HEK293 (cell line): Measurements from ENCODE around the gene SPATA6L.

Source experiments
- ZBTB1 ChIP-seq: fragments of 450-650 bp; formaldehyde crosslinking; IDR thresholded peaks from 2 replicates; pipeline ENCODE4 v1.5.1; 2016; ENCODE audit warnings: missing biosample characterization, missing genetic modification characterization
- ZNF10 ChIP-seq: fragments of 450-650 bp; formaldehyde crosslinking; IDR thresholded peaks from 2 replicates; pipeline ENCODE4 v1.5.1; 2017; ENCODE audit warnings: missing biosample characterization, missing genetic modification characterization
- ZNF214 ChIP-seq: fragments of 450-650 bp; formaldehyde crosslinking; IDR thresholded peaks from 2 replicates; pipeline ENCODE4 v1.5.1; 2017; ENCODE audit warnings: missing biosample characterization, mild to moderate bottlenecking, missing genetic modification characterization, borderline replicate concordance
- TF ChIP-seq, protein P1 (sequence below): fragments of 450-650 bp; formaldehyde crosslinking; IDR thresholded peaks from 2 replicates; pipeline ENCODE4 v1.5.1; 2016; ENCODE audit warnings: missing biosample characterization, missing genetic modification characterization
- TF ChIP-seq, protein P2 (sequence below): sonication (generic); formaldehyde crosslinking; IDR thresholded peaks from 2 replicates; pipeline ENCODE4 v1.8.1; 2022; ENCODE audit warnings: mild to moderate bottlenecking, moderate library complexity, missing genetic modification reagents

DNA sequence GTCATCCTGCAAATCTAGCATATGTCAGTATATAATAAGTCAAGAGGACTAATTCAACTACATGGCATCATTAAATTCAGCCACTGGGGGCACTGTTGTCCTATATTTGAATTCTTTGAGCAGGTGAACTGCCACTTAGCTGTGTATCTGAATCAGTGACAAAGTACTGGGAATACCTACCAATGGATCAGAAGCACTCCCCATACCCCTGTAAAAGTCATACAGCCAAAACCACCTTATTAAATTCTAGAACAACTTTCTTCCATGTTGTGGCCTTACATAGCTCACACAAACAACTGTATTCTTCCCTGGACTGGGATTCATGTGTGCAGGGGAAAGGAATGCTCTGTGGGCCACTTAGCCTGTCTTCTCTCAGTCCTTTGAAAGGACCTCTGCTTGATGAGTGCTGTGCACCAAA is 61.6 kb downstream of the SPATA6L start:
- no peak for TF ChIP-seq ZBTB1 (tag by site-specific recombination)
- no peak for TF ChIP-seq ZNF214
- TF ChIP-seq, protein P1, sequence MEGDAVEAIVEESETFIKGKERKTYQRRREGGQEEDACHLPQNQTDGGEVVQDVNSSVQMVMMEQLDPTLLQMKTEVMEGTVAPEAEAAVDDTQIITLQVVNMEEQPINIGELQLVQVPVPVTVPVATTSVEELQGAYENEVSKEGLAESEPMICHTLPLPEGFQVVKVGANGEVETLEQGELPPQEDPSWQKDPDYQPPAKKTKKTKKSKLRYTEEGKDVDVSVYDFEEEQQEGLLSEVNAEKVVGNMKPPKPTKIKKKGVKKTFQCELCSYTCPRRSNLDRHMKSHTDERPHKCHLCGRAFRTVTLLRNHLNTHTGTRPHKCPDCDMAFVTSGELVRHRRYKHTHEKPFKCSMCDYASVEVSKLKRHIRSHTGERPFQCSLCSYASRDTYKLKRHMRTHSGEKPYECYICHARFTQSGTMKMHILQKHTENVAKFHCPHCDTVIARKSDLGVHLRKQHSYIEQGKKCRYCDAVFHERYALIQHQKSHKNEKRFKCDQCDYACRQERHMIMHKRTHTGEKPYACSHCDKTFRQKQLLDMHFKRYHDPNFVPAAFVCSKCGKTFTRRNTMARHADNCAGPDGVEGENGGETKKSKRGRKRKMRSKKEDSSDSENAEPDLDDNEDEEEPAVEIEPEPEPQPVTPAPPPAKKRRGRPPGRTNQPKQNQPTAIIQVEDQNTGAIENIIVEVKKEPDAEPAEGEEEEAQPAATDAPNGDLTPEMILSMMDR (tag by site-specific recombination): no peak
- TF ChIP-seq ZNF10 (tag by site-specific recombination): no peak; the same call in 1 of the 2 replicates
- TF ChIP-seq, protein P2, sequence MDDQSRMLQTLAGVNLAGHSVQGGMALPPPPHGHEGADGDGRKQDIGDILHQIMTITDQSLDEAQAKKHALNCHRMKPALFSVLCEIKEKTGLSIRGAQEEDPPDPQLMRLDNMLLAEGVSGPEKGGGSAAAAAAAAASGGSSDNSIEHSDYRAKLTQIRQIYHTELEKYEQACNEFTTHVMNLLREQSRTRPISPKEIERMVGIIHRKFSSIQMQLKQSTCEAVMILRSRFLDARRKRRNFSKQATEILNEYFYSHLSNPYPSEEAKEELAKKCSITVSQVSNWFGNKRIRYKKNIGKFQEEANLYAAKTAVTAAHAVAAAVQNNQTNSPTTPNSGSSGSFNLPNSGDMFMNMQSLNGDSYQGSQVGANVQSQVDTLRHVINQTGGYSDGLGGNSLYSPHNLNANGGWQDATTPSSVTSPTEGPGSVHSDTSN (CRISPR knock-in tag): no peak
